Measurements from ENCODE around the gene FAM53B. TPM values are rescaled to one million over a fixed set of nuclear protein-coding genes. Genes with fewer than 3 reads are reported as not detected.
"Not testable (repeated sequence)": the region's sequence is repeated elsewhere in the genome, so short reads cannot be mapped to it uniquely, and the experiment has no call there.

FAM53B gene
- total RNA-seq, 4 donors from 2014 or later, result 140 to 253 (median 192) TPM

- Histone ChIP-seq H3K36me3 (peaks cover 0 to 1% of the 10 kb centered on the region in 2 donors), H3K27ac (no peak overlapping the region), H3K27me3 (no peaks in the 10 kb centered on the region), H3K9me3 (no peaks in the 10 kb centered on the region), H3K4me3 (no peak overlapping the region), H3K4me1 (peaks cover 0 to 12% of the 10 kb centered on the region in 2 donors)
- no peak for ATAC-seq
- no peak for TF ChIP-seq CTCF (IDR thresholded peaks at IDR 0.05 in 4 of 5, conservative IDR thresholded peaks at IDR 0.05 in 1 of 5)
- TF ChIP-seq POLR2A (IDR thresholded peaks at IDR 0.05), result no peak
- in situ Hi-C loops (cut with MboI; ENCODE audit: low sequenced_read_pairs in 4 of 4) (no loop called here), intact Hi-C loops (cut with DNase I; ENCODE audit: low total_unique reads) (no loop called here)
- DNase-seq, result no peak
Observed at GRCh38 chr10:124611738-124612137, 132.4 kb downstream of the FAM53B start.

- intact Hi-C loops (cut with DNase I; ENCODE audit: low total_unique reads); H3K27ac ChIP-seq; ATAC-seq; H3K27me3 ChIP-seq; DNase-seq; H3K36me3 ChIP-seq; H3K9me3 ChIP-seq; in situ Hi-C loops (cut with MboI; ENCODE audit: low sequenced_read_pairs in 4 of 4); H3K4me3 ChIP-seq: not testable (repeated sequence)
- peaks cover 0 to 12% of the 10 kb centered on the region in 2 donors for H3K4me1 ChIP-seq
Observed at GRCh38 chr10:124610851-124611250, 133.3 kb downstream of the FAM53B start.

- DNase-seq; H3K9me3 ChIP-seq; ATAC-seq; H3K27ac ChIP-seq; in situ Hi-C loops (cut with MboI; ENCODE audit: low sequenced_read_pairs in 4 of 4); intact Hi-C loops (cut with DNase I; ENCODE audit: low total_unique reads); H3K4me3 ChIP-seq; H3K36me3 ChIP-seq; H3K27me3 ChIP-seq: not testable (repeated sequence)
- peaks cover 0 to 12% of the 10 kb centered on the region in 2 donors for H3K4me1 ChIP-seq
Observed at GRCh38 chr10:124610186-124610585, 134.0 kb downstream of the FAM53B start.

- H3K27me3 ChIP-seq, result no peaks in the 10 kb centered on the region
- TF ChIP-seq POLR2A (IDR thresholded peaks at IDR 0.05) (no peak), CTCF (IDR thresholded peaks at IDR 0.05 in 4 of 5, conservative IDR thresholded peaks at IDR 0.05 in 1 of 5) (no peak)
- in situ Hi-C loops (cut with MboI; ENCODE audit: low sequenced_read_pairs in 4 of 4), result no loop called here
- H3K4me1 ChIP-seq, result peaks cover 0 to 12% of the 10 kb centered on the region in 2 donors
- no peaks in the 10 kb centered on the region for H3K36me3 ChIP-seq
- ATAC-seq (no peak), DNase-seq (no peak)
- no peaks in the 10 kb centered on the region for H3K9me3 ChIP-seq
- H3K4me3 ChIP-seq, result no peak overlapping the region
- intact Hi-C loops (cut with DNase I; ENCODE audit: low total_unique reads), result no loop called here
- H3K27ac ChIP-seq, result no peak overlapping the region
Observed at GRCh38 chr10:124609698-124610097, 134.5 kb downstream of the FAM53B start.

GRCh38 chr10:124608093-124608721, 136.0 kb downstream of the FAM53B start:
- Histone ChIP-seq H3K27me3 (no peaks in the 10 kb centered on the region), H3K4me1 (peaks cover 0 to 14% of the 10 kb centered on the region in 2 donors), H3K27ac (no peak overlapping the region), H3K9me3 (no peaks in the 10 kb centered on the region), H3K36me3 (no peaks in the 10 kb centered on the region), H3K4me3 (no peak overlapping the region)
- intact Hi-C loops (cut with DNase I; ENCODE audit: low total_unique reads) (no loop called here), in situ Hi-C loops (cut with MboI; ENCODE audit: low sequenced_read_pairs in 4 of 4) (no loop called here)
- ATAC-seq (no peak), DNase-seq (no peak)
- TF ChIP-seq CTCF (IDR thresholded peaks at IDR 0.05 in 4 of 5, conservative IDR thresholded peaks at IDR 0.05 in 1 of 5) (no peak), POLR2A (IDR thresholded peaks at IDR 0.05) (no peak)

GRCh38 chr10:124607693-124608092, 136.5 kb downstream of the FAM53B start:
- H3K9me3 ChIP-seq, result no peaks in the 10 kb centered on the region
- ATAC-seq (no peak), DNase-seq (no peak)
- no peak overlapping the region for H3K27ac ChIP-seq
- in situ Hi-C loops (cut with MboI; ENCODE audit: low sequenced_read_pairs in 4 of 4), result no loop called here
- no peaks in the 10 kb centered on the region for H3K36me3 ChIP-seq
- H3K4me3 ChIP-seq, result no peak overlapping the region
- TF ChIP-seq POLR2A (IDR thresholded peaks at IDR 0.05), result no peak
- TF ChIP-seq CTCF (IDR thresholded peaks at IDR 0.05 in 4 of 5, conservative IDR thresholded peaks at IDR 0.05 in 1 of 5), result no peak
- peaks cover 0 to 9% of the 10 kb centered on the region in 2 donors for H3K4me1 ChIP-seq
- intact Hi-C loops (cut with DNase I; ENCODE audit: low total_unique reads), result no loop called here
- no peaks in the 10 kb centered on the region for H3K27me3 ChIP-seq

Measured in gastrocnemius medialis (tissue), 4 donors.